Loucy (cell line): Measurements from ENCODE around the gene ANO2.

ENCODE experiments used
- CTCF ChIP-seq: fragments of 200-600 bp; sonication (generic); conservative IDR thresholded peaks from 2 replicates; pipeline ENCODE4 v1.5.1; 2014; ENCODE audit warnings: mild to moderate bottlenecking, antibody characterized with exemption, low read length
- EZH2phosphoT487 ChIP-seq: fragments of 200-600 bp; IDR thresholded peaks from 2 replicates; pipeline ENCODE4 v1.6.1; 2018; ENCODE audit warnings: antibody characterized with exemption, mild to moderate bottlenecking, moderate library complexity, borderline replicate concordance

GRCh38 chr12:5912437-5913334 lies 32.4 kb downstream of the ANO2 start:
- TF ChIP-seq CTCF (peak; percentile 47), EZH2phosphoT487 (no peak)
